HepG2 (cell line): ENCODE data around the gene DUSP12. TPM values are rescaled to one million over a fixed set of nuclear protein-coding genes. Genes with fewer than 3 reads are reported as not detected.

ENCODE experiments used
- FOXA3 ChIP-seq: IDR thresholded peaks from 2 replicates; pipeline ENCODE4 v1.6.1; 2016; ENCODE audit warnings: missing genetic modification reagents, missing compliant biosample characterization
- HINFP ChIP-seq: sonication (generic); formaldehyde crosslinking; IDR thresholded peaks from 2 replicates; pipeline ENCODE4 v1.4.0; 2020; ENCODE audit warnings: low read depth, mild to moderate bottlenecking, missing genetic modification reagents
- KLF13 ChIP-seq: sonication (generic); formaldehyde crosslinking; IDR thresholded peaks from 2 replicates; pipeline ENCODE4 v1.4.0; 2020; ENCODE audit warnings: mild to moderate bottlenecking, missing genetic modification reagents
- PAX8 ChIP-seq: sonication (generic); formaldehyde crosslinking; IDR thresholded peaks from 2 replicates; pipeline ENCODE4 v1.8.0; 2022; ENCODE audit warnings: mild to moderate bottlenecking, missing genetic modification reagents, borderline replicate concordance
- SRSF1 ChIP-seq: fragments of 200-400 bp; formaldehyde crosslinking; optimal IDR thresholded peaks from 2 replicates; pipeline ENCODE3; 2017; ENCODE audit warnings: mild to moderate bottlenecking, low read depth, low read length, moderate library complexity
- TSC22D2 ChIP-seq: sonication (generic); formaldehyde crosslinking; IDR thresholded peaks from 2 replicates; pipeline ENCODE4 v1.5.1; 2020; ENCODE audit warnings: missing genetic modification reagents, mild to moderate bottlenecking, borderline replicate concordance
- ZMYM3 ChIP-seq: sonication (generic); formaldehyde crosslinking; IDR thresholded peaks from 2 replicates; pipeline ENCODE4 v1.5.1; 2020; ENCODE audit warnings: mild to moderate bottlenecking, missing genetic modification reagents
- ZNF143 ChIP-seq: sonication (generic); formaldehyde crosslinking; IDR thresholded peaks from 2 replicates; pipeline ENCODE4 v1.4.0; 2020; ENCODE audit warnings: missing genetic modification reagents
- ZNF737 ChIP-seq: sonication (generic); formaldehyde crosslinking; IDR thresholded peaks from 2 replicates; pipeline ENCODE4 v1.5.0; 2020; ENCODE audit warnings: missing genetic modification reagents, mild to moderate bottlenecking, borderline replicate concordance
- polyA plus RNA-seq, 8 experiments: library from polyadenylated mRNA; depleted of rRNA in 3 of 8; stranded (reverse) in 7 of 8; unstranded in 1 of 8; fragments of >200 nt; fragmentation: Illumina TruSeq in 4 of 8; extraction: Trizol in 4 of 8; gene quantifications; 2 replicates each; pipeline versions ENCODE4 v1.2.1 to v1.2.3, GENCODE V29; 2011 to 2016; ENCODE audit warnings: low read depth in 4 of 8, missing spikeins in 1 of 8, mixed read lengths in 1 of 8; ENCODE audit not compliant: insufficient read depth in 1 of 8
- total RNA-seq, 5 experiments: library from RNA; depleted of rRNA; stranded (reverse); fragments of >200 nt; fragmentation: Illumina TruSeq; extraction: Trizol; gene quantifications; 2 replicates each; pipeline ENCODE4 v1.2.3, GENCODE V29; 2016; ENCODE audit warnings: low read depth in 1 of 5
- TF ChIP-seq, protein P1 (sequence below): sonication (generic); formaldehyde crosslinking; IDR thresholded peaks from 2 replicates; pipeline ENCODE4 v1.4.0; 2020; ENCODE audit warnings: missing genetic modification reagents
- TF ChIP-seq, protein P2 (sequence below): sonication (generic); formaldehyde crosslinking; IDR thresholded peaks from 2 replicates; pipeline ENCODE4 v1.4.0; 2020; ENCODE audit warnings: missing genetic modification reagents
- TF ChIP-seq, protein P3 (sequence below): IDR thresholded peaks from 2 replicates; pipeline ENCODE4 v1.4.0; 2020; ENCODE audit warnings: mild to moderate bottlenecking, missing genetic modification reagents
- TF ChIP-seq, protein P4 (sequence below): sonication (generic); formaldehyde crosslinking; IDR thresholded peaks from 2 replicates; pipeline ENCODE4 v1.4.0; 2020; ENCODE audit warnings: missing genetic modification reagents, mild to moderate bottlenecking, borderline replicate concordance

Gene DUSP12
- total and polyA plus RNA-seq, 2 of the 13 experiments (the other 11 are each of a cell fraction or from before 2014, with no cell fraction given): 36.7 to 37.1 TPM

GRCh38 chr1:161749509-161750407 lies at the start of gene DUSP12 (continued):
- TF ChIP-seq, protein P1, sequence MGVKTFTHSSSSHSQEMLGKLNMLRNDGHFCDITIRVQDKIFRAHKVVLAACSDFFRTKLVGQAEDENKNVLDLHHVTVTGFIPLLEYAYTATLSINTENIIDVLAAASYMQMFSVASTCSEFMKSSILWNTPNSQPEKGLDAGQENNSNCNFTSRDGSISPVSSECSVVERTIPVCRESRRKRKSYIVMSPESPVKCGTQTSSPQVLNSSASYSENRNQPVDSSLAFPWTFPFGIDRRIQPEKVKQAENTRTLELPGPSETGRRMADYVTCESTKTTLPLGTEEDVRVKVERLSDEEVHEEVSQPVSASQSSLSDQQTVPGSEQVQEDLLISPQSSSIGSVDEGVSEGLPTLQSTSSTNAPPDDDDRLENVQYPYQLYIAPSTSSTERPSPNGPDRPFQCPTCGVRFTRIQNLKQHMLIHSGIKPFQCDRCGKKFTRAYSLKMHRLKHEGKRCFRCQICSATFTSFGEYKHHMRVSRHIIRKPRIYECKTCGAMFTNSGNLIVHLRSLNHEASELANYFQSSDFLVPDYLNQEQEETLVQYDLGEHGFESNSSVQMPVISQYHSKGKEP (CRISPR knock-in tag): 0 out of 2 replicates have a peak, but pooled peaks have one; percentile 12
- TF ChIP-seq ZNF737 (CRISPR knock-in tag) (peak; percentile 78; the same call in 1 of the 2 replicates), PAX8 (CRISPR knock-in tag) (peak; percentile 83; the same call in 1 of the 2 replicates), TSC22D2 (no peak), KLF13 (no peak), HINFP (CRISPR knock-in tag) (peak; percentile 78), ZNF143 (CRISPR knock-in tag) (no peak; the same call in 1 of the 2 replicates), SRSF1 (peak; percentile 58), ZMYM3 (CRISPR knock-in tag) (peak; percentile 69; the same call in 1 of the 2 replicates), FOXA3 (peak; percentile 3; the same call in 1 of the 2 replicates)
- TF ChIP-seq, protein P2, sequence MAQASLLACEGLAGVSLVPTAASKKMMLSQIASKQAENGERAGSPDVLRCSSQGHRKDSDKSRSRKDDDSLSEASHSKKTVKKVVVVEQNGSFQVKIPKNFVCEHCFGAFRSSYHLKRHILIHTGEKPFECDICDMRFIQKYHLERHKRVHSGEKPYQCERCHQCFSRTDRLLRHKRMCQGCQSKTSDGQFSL (CRISPR knock-in tag): no peak
- TF ChIP-seq, protein P3, sequence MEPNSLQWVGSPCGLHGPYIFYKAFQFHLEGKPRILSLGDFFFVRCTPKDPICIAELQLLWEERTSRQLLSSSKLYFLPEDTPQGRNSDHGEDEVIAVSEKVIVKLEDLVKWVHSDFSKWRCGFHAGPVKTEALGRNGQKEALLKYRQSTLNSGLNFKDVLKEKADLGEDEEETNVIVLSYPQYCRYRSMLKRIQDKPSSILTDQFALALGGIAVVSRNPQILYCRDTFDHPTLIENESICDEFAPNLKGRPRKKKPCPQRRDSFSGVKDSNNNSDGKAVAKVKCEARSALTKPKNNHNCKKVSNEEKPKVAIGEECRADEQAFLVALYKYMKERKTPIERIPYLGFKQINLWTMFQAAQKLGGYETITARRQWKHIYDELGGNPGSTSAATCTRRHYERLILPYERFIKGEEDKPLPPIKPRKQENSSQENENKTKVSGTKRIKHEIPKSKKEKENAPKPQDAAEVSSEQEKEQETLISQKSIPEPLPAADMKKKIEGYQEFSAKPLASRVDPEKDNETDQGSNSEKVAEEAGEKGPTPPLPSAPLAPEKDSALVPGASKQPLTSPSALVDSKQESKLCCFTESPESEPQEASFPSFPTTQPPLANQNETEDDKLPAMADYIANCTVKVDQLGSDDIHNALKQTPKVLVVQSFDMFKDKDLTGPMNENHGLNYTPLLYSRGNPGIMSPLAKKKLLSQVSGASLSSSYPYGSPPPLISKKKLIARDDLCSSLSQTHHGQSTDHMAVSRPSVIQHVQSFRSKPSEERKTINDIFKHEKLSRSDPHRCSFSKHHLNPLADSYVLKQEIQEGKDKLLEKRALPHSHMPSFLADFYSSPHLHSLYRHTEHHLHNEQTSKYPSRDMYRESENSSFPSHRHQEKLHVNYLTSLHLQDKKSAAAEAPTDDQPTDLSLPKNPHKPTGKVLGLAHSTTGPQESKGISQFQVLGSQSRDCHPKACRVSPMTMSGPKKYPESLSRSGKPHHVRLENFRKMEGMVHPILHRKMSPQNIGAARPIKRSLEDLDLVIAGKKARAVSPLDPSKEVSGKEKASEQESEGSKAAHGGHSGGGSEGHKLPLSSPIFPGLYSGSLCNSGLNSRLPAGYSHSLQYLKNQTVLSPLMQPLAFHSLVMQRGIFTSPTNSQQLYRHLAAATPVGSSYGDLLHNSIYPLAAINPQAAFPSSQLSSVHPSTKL (CRISPR knock-in tag): peak; percentile 71; the same call in 1 of the 2 replicates
- TF ChIP-seq, protein P4, sequence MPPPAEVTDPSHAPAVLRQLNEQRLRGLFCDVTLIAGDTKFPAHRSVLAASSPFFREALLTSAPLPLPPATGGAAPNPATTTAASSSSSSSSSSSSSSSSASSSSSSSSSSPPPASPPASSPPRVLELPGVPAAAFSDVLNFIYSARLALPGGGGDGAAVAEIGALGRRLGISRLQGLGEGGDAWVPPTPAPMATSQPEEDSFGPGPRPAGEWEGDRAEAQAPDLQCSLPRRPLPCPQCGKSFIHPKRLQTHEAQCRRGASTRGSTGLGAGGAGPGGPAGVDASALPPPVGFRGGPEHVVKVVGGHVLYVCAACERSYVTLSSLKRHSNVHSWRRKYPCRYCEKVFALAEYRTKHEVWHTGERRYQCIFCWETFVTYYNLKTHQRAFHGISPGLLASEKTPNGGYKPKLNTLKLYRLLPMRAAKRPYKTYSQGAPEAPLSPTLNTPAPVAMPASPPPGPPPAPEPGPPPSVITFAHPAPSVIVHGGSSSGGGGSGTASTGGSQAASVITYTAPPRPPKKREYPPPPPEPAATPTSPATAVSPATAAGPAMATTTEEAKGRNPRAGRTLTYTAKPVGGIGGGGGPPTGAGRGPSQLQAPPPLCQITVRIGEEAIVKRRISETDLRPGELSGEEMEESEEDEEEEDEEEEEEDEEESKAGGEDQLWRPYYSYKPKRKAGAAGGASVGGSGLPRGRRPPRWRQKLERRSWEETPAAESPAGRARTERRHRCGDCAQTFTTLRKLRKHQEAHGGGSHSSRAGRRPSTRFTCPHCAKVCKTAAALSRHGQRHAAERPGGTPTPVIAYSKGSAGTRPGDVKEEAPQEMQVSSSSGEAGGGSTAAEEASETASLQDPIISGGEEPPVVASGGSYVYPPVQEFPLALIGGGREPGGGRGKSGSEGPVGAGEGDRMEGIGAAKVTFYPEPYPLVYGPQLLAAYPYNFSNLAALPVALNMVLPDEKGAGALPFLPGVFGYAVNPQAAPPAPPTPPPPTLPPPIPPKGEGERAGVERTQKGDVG (CRISPR knock-in tag): peak; percentile 77; the same call in 1 of the 2 replicates
